ENCODE results near the gene KSR2.

The KSR2 gene

GRCh38 chr12:117489671-117490070, 479.1 kb downstream of the KSR2 start:
- Histone ChIP-seq H3F3A (ENCODE audit: control insufficient read depth, insufficient read depth) (no peaks in the 10 kb centered on the region), H4K20me1 (ENCODE audit: control insufficient read depth, insufficient read depth, low read depth, low read length) (no peaks in the 10 kb centered on the region), H3K9me3 (ENCODE audit: control insufficient read depth, insufficient read depth, low read length) (no peaks in the 10 kb centered on the region), H3K27ac (ENCODE audit: low read depth, low read length) (no peak overlapping the region), H3K4me1 (ENCODE audit: control insufficient read depth, low read length) (no peaks in the 10 kb centered on the region), H3K4me3 (ENCODE audit: low read length) (no peak overlapping the region), H3K79me2 (ENCODE audit: control insufficient read depth, low read length) (no peaks in the 10 kb centered on the region), H3K36me3 (ENCODE audit: control insufficient read depth, low read length) (no peaks in the 10 kb centered on the region), H3K27me3 (ENCODE audit: control insufficient read depth, low read length) (peaks cover 3% of the 10 kb centered on the region; the same call in 1 of the 2 replicates), H3K4me2 (ENCODE audit: low read length) (no peak overlapping the region), H3K9me2 (replicated peaks; ENCODE audit: control insufficient read depth, low read length) (no peaks in the 10 kb centered on the region)
- no peak for TF ChIP-seq CTCF (IDR thresholded peaks at IDR 0.05; ENCODE audit: low read depth, low read length, poor library complexity, severe bottlenecking)
- no peak for TF ChIP-seq EZH2phosphoT487 (IDR thresholded peaks at IDR 0.05; ENCODE audit: borderline replicate concordance, low read length)

- H3K27me3 ChIP-seq (ENCODE audit: control insufficient read depth, low read length): peaks cover 3% of the 10 kb centered on the region; the same call in 1 of the 2 replicates
- no peak overlapping the region for H3K4me3 ChIP-seq (ENCODE audit: low read length)
- no peaks in the 10 kb centered on the region for H4K20me1 ChIP-seq (ENCODE audit: control insufficient read depth, insufficient read depth, low read depth, low read length)
- no peaks in the 10 kb centered on the region for H3K4me1 ChIP-seq (ENCODE audit: control insufficient read depth, low read length)
- no peaks in the 10 kb centered on the region for H3K79me2 ChIP-seq (ENCODE audit: control insufficient read depth, low read length)
- no peaks in the 10 kb centered on the region for H3K9me2 ChIP-seq (replicated peaks; ENCODE audit: control insufficient read depth, low read length)
- no peaks in the 10 kb centered on the region for H3F3A ChIP-seq (ENCODE audit: control insufficient read depth, insufficient read depth)
- no peaks in the 10 kb centered on the region for H3K9me3 ChIP-seq (ENCODE audit: control insufficient read depth, insufficient read depth, low read length)
- no peak overlapping the region for H3K4me2 ChIP-seq (ENCODE audit: low read length)
- H3K36me3 ChIP-seq (ENCODE audit: control insufficient read depth, low read length): no peaks in the 10 kb centered on the region
- no peak for TF ChIP-seq EZH2phosphoT487 (IDR thresholded peaks at IDR 0.05; ENCODE audit: borderline replicate concordance, low read length)
- no peak for TF ChIP-seq CTCF (IDR thresholded peaks at IDR 0.05; ENCODE audit: low read depth, low read length, poor library complexity, severe bottlenecking)
- no peak overlapping the region for H3K27ac ChIP-seq (ENCODE audit: low read depth, low read length)
Observed at GRCh38 chr12:117486840-117487659, 481.7 kb downstream of the KSR2 start.

- Histone ChIP-seq H3K36me3 (ENCODE audit: control insufficient read depth, low read length) (no peaks in the 10 kb centered on the region), H3K4me2 (ENCODE audit: low read length) (no peak overlapping the region), H3K4me1 (ENCODE audit: control insufficient read depth, low read length) (no peaks in the 10 kb centered on the region), H4K20me1 (ENCODE audit: control insufficient read depth, insufficient read depth, low read depth, low read length) (no peaks in the 10 kb centered on the region), H3F3A (ENCODE audit: control insufficient read depth, insufficient read depth) (no peaks in the 10 kb centered on the region), H3K27ac (ENCODE audit: low read depth, low read length) (no peak overlapping the region), H3K9me2 (replicated peaks; ENCODE audit: control insufficient read depth, low read length) (no peaks in the 10 kb centered on the region), H3K79me2 (ENCODE audit: control insufficient read depth, low read length) (no peaks in the 10 kb centered on the region), H3K4me3 (ENCODE audit: low read length) (no peak overlapping the region), H3K9me3 (ENCODE audit: control insufficient read depth, insufficient read depth, low read length) (no peaks in the 10 kb centered on the region), H3K27me3 (ENCODE audit: control insufficient read depth, low read length) (peaks cover 3% of the 10 kb centered on the region; the same call in 1 of the 2 replicates)
- no peak for TF ChIP-seq EZH2phosphoT487 (IDR thresholded peaks at IDR 0.05; ENCODE audit: borderline replicate concordance, low read length)
- TF ChIP-seq CTCF (IDR thresholded peaks at IDR 0.05; ENCODE audit: low read depth, low read length, poor library complexity, severe bottlenecking): no peak
Observed at GRCh38 chr12:117485984-117486839, 482.6 kb downstream of the KSR2 start.
